HUES64 (cell line): ENCODE data around the gene DIAPH3.

Experiments
- H3K27ac ChIP-seq: 2 replicates; pipeline ENCODE4 v1.7.0; 2013; ENCODE audit warnings: low read depth, low read length, inconsistent platforms
- H3K27me3 ChIP-seq: 2 replicates; pipeline ENCODE4 v1.6.1; 2013; ENCODE audit warnings: mild to moderate bottlenecking, low read length; ENCODE audit not compliant: insufficient read depth
- H3K36me3 ChIP-seq: 2 replicates; pipeline ENCODE4 v1.6.1; 2013; ENCODE audit warnings: mild to moderate bottlenecking, low read length; ENCODE audit not compliant: insufficient read depth
- H3K4me1 ChIP-seq: 2 replicates; pipeline ENCODE4 v1.6.1; 2013; ENCODE audit warnings: mild to moderate bottlenecking, low read length, moderate library complexity; ENCODE audit not compliant: insufficient read depth
- H3K4me3 ChIP-seq: 2 replicates; pipeline ENCODE4 v1.5.1; 2013; ENCODE audit warnings: mild to moderate bottlenecking, low read length, moderate library complexity
- H3K9ac ChIP-seq: 2 replicates; pipeline ENCODE4 v1.6.1; 2013; ENCODE audit warnings: mild to moderate bottlenecking, low read depth, low read length
- H3K9me3 ChIP-seq: 2 replicates; pipeline ENCODE4 v1.6.1; 2013; ENCODE audit warnings: low read depth, low read length; ENCODE audit not compliant: insufficient read depth
- WGBS: fragments of 150-250, 120-280 bp; methylation state at CpG from one replicate; pipeline ENCODE4 v1.1.7; 2013; ENCODE audit warnings: missing lambda C conversion rate; 5-methylcytosine and 5-hydroxymethylcytosine counted together

DIAPH3 gene

DNA sequence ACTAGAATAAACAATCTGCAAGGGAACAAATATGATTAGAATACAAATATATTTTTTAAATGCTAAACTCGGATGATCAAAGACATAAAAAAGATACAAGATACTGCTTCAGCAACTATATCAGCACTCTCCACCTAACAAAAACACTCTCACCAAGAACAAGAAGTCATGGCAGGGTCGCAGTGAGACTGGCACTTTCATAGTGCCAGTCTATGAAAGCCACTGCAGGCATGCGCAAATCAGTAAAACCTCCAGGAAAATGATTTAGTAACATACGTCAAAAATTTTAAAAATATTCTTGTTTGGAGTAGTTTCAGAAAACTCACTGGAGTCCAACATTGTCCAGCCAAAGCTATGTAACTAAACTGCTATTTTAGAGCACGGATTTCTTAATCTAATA is 295.9 kb downstream of the DIAPH3 start:
- no peak overlapping the region for H3K27ac ChIP-seq
- H3K9ac ChIP-seq = no peak overlapping the region
- no peaks in the 10 kb centered on the region for H3K36me3 ChIP-seq
- H3K4me1 ChIP-seq = peaks cover 6% of the 10 kb centered on the region; the same call in 1 of the 2 replicates
- no peak overlapping the region for H3K4me3 ChIP-seq
- 97% methylated on average over 5 of the region's 5 CpGs for WGBS
- H3K9me3 ChIP-seq = no peaks in the 10 kb centered on the region
- no peaks in the 10 kb centered on the region for H3K27me3 ChIP-seq

DNA sequence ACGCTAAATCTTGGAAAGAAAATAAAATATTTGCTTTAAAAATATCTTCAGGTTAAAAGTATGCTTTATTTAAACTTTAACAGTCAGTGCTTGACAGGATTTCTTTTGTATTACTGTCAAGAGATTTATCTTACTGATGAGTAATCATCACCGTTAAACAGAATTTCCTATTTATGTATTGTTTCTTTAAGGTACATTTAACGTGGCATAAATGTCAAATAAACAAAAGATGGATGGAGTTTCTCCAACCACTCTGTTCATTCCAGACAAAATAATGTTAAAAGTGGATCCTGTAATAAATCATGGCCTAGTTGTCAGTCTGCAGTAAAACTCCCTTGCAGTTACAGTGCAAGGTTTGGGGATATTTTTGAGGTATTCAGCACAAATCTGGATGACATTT is 298.3 kb downstream of the DIAPH3 start:
- Histone ChIP-seq H3K9ac (no peak overlapping the region), H3K36me3 (peaks cover 12% of the 10 kb centered on the region), H3K27me3 (no peaks in the 10 kb centered on the region), H3K4me1 (no peaks in the 10 kb centered on the region; the same call in 1 of the 2 replicates), H3K9me3 (no peaks in the 10 kb centered on the region), H3K4me3 (no peak overlapping the region), H3K27ac (no peak overlapping the region)
- 100% methylated on average over 1 of the region's 3 CpGs for WGBS

GRCh38 chr13:59863621-59864020 is 300.1 kb downstream of the DIAPH3 start:
- peaks cover 12% of the 10 kb centered on the region for H3K36me3 ChIP-seq
- WGBS = 100% methylated on average over 1 of the region's 1 CpG
- H3K4me3 ChIP-seq = no peak overlapping the region
- H3K4me1 ChIP-seq = no peaks in the 10 kb centered on the region
- no peak overlapping the region for H3K27ac ChIP-seq
- no peaks in the 10 kb centered on the region for H3K27me3 ChIP-seq
- no peak overlapping the region for H3K9ac ChIP-seq
- H3K9me3 ChIP-seq = no peaks in the 10 kb centered on the region

GRCh38 chr13:59861676-59862075 is 302.1 kb downstream of the DIAPH3 start:
- Histone ChIP-seq H3K4me3 (no peak overlapping the region), H3K27ac (no peak overlapping the region), H3K9me3 (no peaks in the 10 kb centered on the region), H3K9ac (no peak overlapping the region), H3K27me3 (no peaks in the 10 kb centered on the region), H3K4me1 (no peaks in the 10 kb centered on the region), H3K36me3 (peaks cover 14% of the 10 kb centered on the region)
- 99% methylated on average over 3 of the region's 4 CpGs for WGBS

GRCh38 chr13:59856281-59856810 is 307.4 kb downstream of the DIAPH3 start:
- H3K4me3 ChIP-seq = no peak overlapping the region
- H3K27ac ChIP-seq = no peak overlapping the region
- H3K9me3 ChIP-seq = no peaks in the 10 kb centered on the region
- no peak overlapping the region for H3K9ac ChIP-seq
- no peaks in the 10 kb centered on the region for H3K27me3 ChIP-seq
- H3K4me1 ChIP-seq = no peaks in the 10 kb centered on the region
- H3K36me3 ChIP-seq = peaks cover 10% of the 10 kb centered on the region

DNA sequence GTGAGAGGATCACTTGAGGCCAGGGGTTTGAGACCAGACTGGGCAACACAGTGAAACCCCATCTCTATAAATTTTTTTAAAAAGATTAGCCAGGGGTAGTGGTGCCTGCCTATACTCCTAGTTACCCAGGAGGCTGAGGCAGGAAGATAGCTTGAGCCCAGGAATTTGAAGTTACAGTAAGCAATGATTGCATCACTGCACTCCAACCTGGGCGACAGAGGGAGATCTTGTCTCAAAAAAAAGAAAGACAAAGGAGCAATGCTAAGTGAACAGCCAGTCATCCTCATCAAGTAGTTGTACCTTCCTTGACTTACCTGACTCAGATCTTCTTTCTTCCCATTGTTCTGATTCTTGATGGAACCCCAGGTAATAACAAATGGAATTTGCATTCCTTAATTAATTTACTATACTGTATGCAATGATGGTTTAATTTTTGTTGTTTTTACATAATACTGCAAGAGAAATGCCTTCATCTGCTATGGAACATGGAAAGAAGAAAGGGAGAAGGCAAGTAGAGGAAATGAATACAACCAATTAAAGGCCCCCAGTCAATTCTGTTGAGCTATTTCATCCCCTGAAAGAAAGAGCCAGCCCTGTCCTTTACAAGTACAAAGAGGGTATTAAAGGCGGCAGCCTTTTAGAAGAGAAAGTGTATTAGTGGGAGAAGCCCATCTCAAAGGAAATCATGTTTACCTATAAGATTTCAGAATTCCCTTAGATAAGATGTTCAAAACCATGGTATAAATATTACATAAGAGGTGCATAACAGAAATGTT is 316.7 kb downstream of the DIAPH3 start:
- WGBS = 100% methylated on average over 1 of the region's 2 CpGs
- Histone ChIP-seq H3K27ac (no peak overlapping the region), H3K36me3 (no peaks in the 10 kb centered on the region), H3K4me1 (peaks cover 4% of the 10 kb centered on the region; the same call in 1 of the 2 replicates), H3K9me3 (no peaks in the 10 kb centered on the region), H3K9ac (no peak overlapping the region), H3K27me3 (no peaks in the 10 kb centered on the region), H3K4me3 (no peak overlapping the region)

- Histone ChIP-seq H3K27ac (no peak overlapping the region), H3K36me3 (peaks cover 10% of the 10 kb centered on the region; the same call in 1 of the 2 replicates), H3K4me1 (peaks cover 8% of the 10 kb centered on the region), H3K9ac (no peak overlapping the region), H3K9me3 (no peaks in the 10 kb centered on the region), H3K27me3 (no peaks in the 10 kb centered on the region), H3K4me3 (no peak overlapping the region)
- WGBS = 82% methylated on average over 3 of the region's 3 CpGs
Measured at GRCh38 chr13:59843040-59843439, 320.7 kb downstream of the DIAPH3 start.

- Histone ChIP-seq H3K9me3 (no peaks in the 10 kb centered on the region), H3K27ac (no peak overlapping the region)
- WGBS = 91% methylated on average over 4 of the region's 4 CpGs
Measured at GRCh38 chr13:59842507-59842906, 321.2 kb downstream of the DIAPH3 start.

GRCh38 chr13:59839186-59839585 is 324.5 kb downstream of the DIAPH3 start:
- Histone ChIP-seq H3K27ac (no peak overlapping the region), H3K9me3 (no peaks in the 10 kb centered on the region), H3K36me3 (peaks cover 10% of the 10 kb centered on the region; the same call in 1 of the 2 replicates), H3K4me3 (no peak overlapping the region), H3K9ac (no peak overlapping the region), H3K27me3 (no peaks in the 10 kb centered on the region), H3K4me1 (peaks cover 11% of the 10 kb centered on the region)
- no CpG with 5 or more reads among the region's 2 CpGs for WGBS

More at GRCh38 chr13:59842507-59842906, 321.2 kb downstream of the DIAPH3 start:
- Histone ChIP-seq H3K4me1 (peaks cover 8% of the 10 kb centered on the region), H3K4me3 (no peak overlapping the region), H3K27me3 (no peaks in the 10 kb centered on the region), H3K9ac (no peak overlapping the region), H3K36me3 (peaks cover 10% of the 10 kb centered on the region; the same call in 1 of the 2 replicates)

- no peak overlapping the region for H3K27ac ChIP-seq
- 98% methylated on average over 3 of the region's 3 CpGs for WGBS
- peaks cover 10% of the 10 kb centered on the region; the same call in 1 of the 2 replicates for H3K36me3 ChIP-seq
- H3K27me3 ChIP-seq = no peaks in the 10 kb centered on the region
- no peak overlapping the region for H3K9ac ChIP-seq
- no peak overlapping the region for H3K4me3 ChIP-seq
- H3K9me3 ChIP-seq = no peaks in the 10 kb centered on the region
- peaks cover 14% of the 10 kb centered on the region for H3K4me1 ChIP-seq
Measured at GRCh38 chr13:59837101-59837500, 326.6 kb downstream of the DIAPH3 start.

DNA sequence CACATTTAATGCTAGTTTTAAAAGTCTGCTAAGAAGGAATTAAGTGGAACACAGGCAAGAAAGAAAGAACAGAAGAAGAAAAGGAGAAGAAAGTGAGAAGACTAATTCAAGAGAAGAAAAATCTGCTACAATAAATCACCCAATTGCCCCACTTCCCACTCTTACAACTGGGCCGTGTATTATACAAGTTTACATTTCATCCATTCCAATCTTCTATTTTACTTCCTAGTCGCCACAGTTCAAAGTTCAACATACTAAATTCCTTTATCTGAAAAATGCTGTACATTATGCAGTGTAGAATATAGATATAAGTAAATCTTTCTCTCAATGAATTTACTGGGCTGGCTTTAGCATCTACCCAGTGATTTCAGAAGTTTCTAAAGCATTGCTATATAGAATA is 328.2 kb downstream of the DIAPH3 start:
- Histone ChIP-seq H3K4me1 (peaks cover 11% of the 10 kb centered on the region), H3K9ac (no peak overlapping the region), H3K36me3 (peaks cover 10% of the 10 kb centered on the region; the same call in 1 of the 2 replicates), H3K27ac (no peak overlapping the region), H3K27me3 (no peaks in the 10 kb centered on the region), H3K9me3 (no peaks in the 10 kb centered on the region), H3K4me3 (no peak overlapping the region)
- WGBS = 94% methylated on average over 2 of the region's 2 CpGs
